ENCODE measurements around the gene CDH8. TPM values are rescaled to one million over a fixed set of nuclear protein-coding genes. Genes with fewer than 3 reads are reported as not detected.

CDH8 gene
- total RNA-seq, 1 experiment from 2014 or later: 1.7 TPM

GRCh38 chr16:61681124-61681523 lies 355.1 kb downstream of the CDH8 start:
- POLR2A ChIA-PET: no interaction called here
- no peak overlapping the region for H3K4me3 ChIP-seq (ENCODE audit: low read depth, low read length)
- H3K27ac Mint-ChIP-seq (ENCODE audit: unreplicated experiment): no peak overlapping the region
- H3K36me3 ChIP-seq (ENCODE audit: control insufficient read depth, insufficient read depth, low read length): no peaks in the 10 kb centered on the region
- no peak overlapping the region for H3K4me3 Mint-ChIP-seq (ENCODE audit: unreplicated experiment)
- H3K4me1 ChIP-seq: no peaks in the 10 kb centered on the region
- no peaks in the 10 kb centered on the region for H3K9me3 ChIP-seq
- H3K9me3 Mint-ChIP-seq (ENCODE audit: unreplicated experiment): no peaks in the 10 kb centered on the region
- peaks cover 3% of the 10 kb centered on the region for H3K27me3 Mint-ChIP-seq (ENCODE audit: insufficient read depth, unreplicated experiment)
- CTCF ChIA-PET: no interaction called here
- BruUV-seq (replicated peaks): no TSS peak
- no peak for TF ChIP-seq CTCF (IDR thresholded peaks at IDR 0.05; ENCODE audit: insufficient read depth in 1 of 2, low read depth in 1 of 2, low read length in 1 of 2, severe bottlenecking in 1 of 2, unreplicated experiment in 1 of 2)
- DNase-seq: no peak
- H3K27me3 ChIP-seq (replicated peaks; ENCODE audit: control insufficient read depth, insufficient read depth, low read length): no peaks in the 10 kb centered on the region
- no peaks in the 10 kb centered on the region for H3K4me1 Mint-ChIP-seq (ENCODE audit: low read depth, unreplicated experiment)
- H3K36me3 Mint-ChIP-seq (ENCODE audit: insufficient read depth, unreplicated experiment): no peaks in the 10 kb centered on the region
- intact Hi-C loops (cut with micrococcal nuclease; ENCODE audit: unreplicated experiment): no loop called here

- Mint-ChIP-seq H3K27ac (ENCODE audit: unreplicated experiment) (no peak overlapping the region), H3K4me1 (ENCODE audit: low read depth, unreplicated experiment) (no peaks in the 10 kb centered on the region), H3K4me3 (ENCODE audit: unreplicated experiment) (no peak overlapping the region), H3K9me3 (ENCODE audit: unreplicated experiment) (peaks cover 12% of the 10 kb centered on the region), H3K27me3 (ENCODE audit: insufficient read depth, unreplicated experiment) (peaks cover 3% of the 10 kb centered on the region), H3K36me3 (ENCODE audit: insufficient read depth, unreplicated experiment) (no peaks in the 10 kb centered on the region)
- Histone ChIP-seq H3K27me3 (replicated peaks; ENCODE audit: control insufficient read depth, insufficient read depth, low read length) (no peaks in the 10 kb centered on the region), H3K4me1 (no peaks in the 10 kb centered on the region), H3K4me3 (ENCODE audit: low read depth, low read length) (no peak overlapping the region), H3K36me3 (ENCODE audit: control insufficient read depth, insufficient read depth, low read length) (no peaks in the 10 kb centered on the region), H3K9me3 (no peaks in the 10 kb centered on the region)
- ChIA-PET CTCF (no interaction called here), POLR2A (no interaction called here)
- intact Hi-C loops (cut with micrococcal nuclease; ENCODE audit: unreplicated experiment): no loop called here
- no TSS peak for BruUV-seq (replicated peaks)
- no peak for TF ChIP-seq CTCF (IDR thresholded peaks at IDR 0.05; ENCODE audit: insufficient read depth in 1 of 2, low read depth in 1 of 2, low read length in 1 of 2, severe bottlenecking in 1 of 2, unreplicated experiment in 1 of 2)
- DNase-seq: no peak
Measured at GRCh38 chr16:61678182-61678581, 358.1 kb downstream of the CDH8 start.

GRCh38 chr16:61677776-61678175 lies 358.5 kb downstream of the CDH8 start:
- H3K36me3 ChIP-seq (ENCODE audit: control insufficient read depth, insufficient read depth, low read length): no peaks in the 10 kb centered on the region
- no peak for TF ChIP-seq CTCF (IDR thresholded peaks at IDR 0.05; ENCODE audit: insufficient read depth in 1 of 2, low read depth in 1 of 2, low read length in 1 of 2, severe bottlenecking in 1 of 2, unreplicated experiment in 1 of 2)
- H3K27me3 Mint-ChIP-seq (ENCODE audit: insufficient read depth, unreplicated experiment): peaks cover 3% of the 10 kb centered on the region
- intact Hi-C loops (cut with micrococcal nuclease; ENCODE audit: unreplicated experiment): no loop called here
- H3K27ac Mint-ChIP-seq (ENCODE audit: unreplicated experiment): no peak overlapping the region
- ChIA-PET CTCF (no interaction called here), POLR2A (no interaction called here)
- DNase-seq: no peak
- no peaks in the 10 kb centered on the region for H3K4me1 Mint-ChIP-seq (ENCODE audit: low read depth, unreplicated experiment)
- no TSS peak for BruUV-seq (replicated peaks)
- no peak overlapping the region for H3K4me3 Mint-ChIP-seq (ENCODE audit: unreplicated experiment)
- no peaks in the 10 kb centered on the region for H3K27me3 ChIP-seq (replicated peaks; ENCODE audit: control insufficient read depth, insufficient read depth, low read length)
- no peaks in the 10 kb centered on the region for H3K9me3 ChIP-seq
- H3K9me3 Mint-ChIP-seq (ENCODE audit: unreplicated experiment): peaks cover 12% of the 10 kb centered on the region
- no peaks in the 10 kb centered on the region for H3K4me1 ChIP-seq
- no peak overlapping the region for H3K4me3 ChIP-seq (ENCODE audit: low read depth, low read length)
- H3K36me3 Mint-ChIP-seq (ENCODE audit: insufficient read depth, unreplicated experiment): no peaks in the 10 kb centered on the region

Measured in Caco-2 (cell line).